SK-N-SH treated with all-trans-retinoic acid at 6 μM for 48 hours (cell line): Measurements from ENCODE around the gene ARHGEF37.

Experiments used
- ARNTL ChIP-seq: fragments of 450-650 bp; formaldehyde crosslinking; IDR thresholded peaks from 2 replicates; pipeline ENCODE4 v1.5.0; 2020; ENCODE audit warnings: low read depth, mild to moderate bottlenecking, moderate library complexity, borderline replicate concordance
- CSRNP3 ChIP-seq: fragments of 250-450 bp; sonication (Bioruptor Pico); IDR thresholded peaks from 2 replicates; pipeline ENCODE4 v1.5.1; 2021; ENCODE audit warnings: mild to moderate bottlenecking, moderate library complexity
- ESRRG ChIP-seq: fragments of 250-450 bp; sonication (Bioruptor Pico); IDR thresholded peaks from 2 replicates; pipeline ENCODE4 v1.6.1; 2021; ENCODE audit warnings: mild to moderate bottlenecking
- ISL1 ChIP-seq: fragments of 250-450 bp; sonication (Bioruptor Pico); IDR thresholded peaks from 2 replicates; pipeline ENCODE4 v2.1.2; 2022; ENCODE audit warnings: mild to moderate bottlenecking, moderate library complexity
- RARB ChIP-seq: fragments of 250-450 bp; sonication (Bioruptor Pico); IDR thresholded peaks from 2 replicates; pipeline ENCODE4 v1.8.0; 2021; ENCODE audit warnings: mild to moderate bottlenecking, moderate library complexity
- ZFP3 ChIP-seq: fragments of 250-450 bp; sonication (Bioruptor Pico); IDR thresholded peaks from 2 replicates; pipeline ENCODE4 v1.5.0; 2020; ENCODE audit warnings: mild to moderate bottlenecking, moderate library complexity
- ZNF565 ChIP-seq: fragments of 450-650 bp; formaldehyde crosslinking; conservative IDR thresholded peaks from 2 replicates; pipeline ENCODE4 v1.5.0; 2020; ENCODE audit warnings: low read depth, mild to moderate bottlenecking, moderate library complexity

GRCh38 chr5:149541893-149542292 is 39.4 kb upstream of the ARHGEF37 start:
- TF ChIP-seq RARB (no peak), ISL1 (CRISPR knock-in tag) (no peak), ZNF565 (CRISPR knock-in tag) (no peak), ZFP3 (CRISPR knock-in tag) (no peak), ARNTL (CRISPR knock-in tag) (no peak), CSRNP3 (CRISPR knock-in tag) (no peak), ESRRG (CRISPR knock-in tag) (no peak)
